Suprapubic skin (tissue), 4 donors: Measurements from ENCODE around the gene GRID2. TPM values are rescaled to one million over a fixed set of nuclear protein-coding genes. Genes with fewer than 3 reads are reported as not detected.

ENCODE experiments used
- DNase-seq, 2 donors: peaks; one replicate each; pipeline ENCODE4 v3.0.0-alpha.2; 2019; ENCODE audit warnings: low spot score in 2 of 2
- H3K27ac ChIP-seq: fragments of 200-600 bp; sonication (generic); one replicate; pipeline ENCODE4 v1.5.1; 2019
- H3K27me3 ChIP-seq: fragments of 200-600 bp; sonication (generic); one replicate; pipeline ENCODE4 v1.5.1; 2019
- H3K36me3 ChIP-seq: fragments of 200-600 bp; sonication (generic); one replicate; pipeline ENCODE4 v1.5.1; 2019
- H3K4me1 ChIP-seq: fragments of 200-600 bp; sonication (generic); one replicate; pipeline ENCODE4 v1.5.1; 2019
- H3K4me3 ChIP-seq: fragments of 200-600 bp; sonication (generic); one replicate; pipeline ENCODE4 v1.5.1; 2019; ENCODE audit warnings: mild to moderate bottlenecking
- H3K9me3 ChIP-seq: fragments of 200-600 bp; sonication (generic); one replicate; pipeline ENCODE4 v1.5.1; 2019
- EP300 ChIP-seq: sonication (generic); formaldehyde crosslinking; IDR thresholded peaks from one replicate; pipeline ENCODE4 v1.6.1; 2017; ENCODE audit warnings: antibody characterized with exemption
- POLR2A ChIP-seq, 2 donors: fragments of 450-650 bp; IDR thresholded peaks; one replicate each; pipeline ENCODE4 v1.6.1; 2017; ENCODE audit warnings: antibody characterized with exemption in 2 of 2, mild to moderate bottlenecking in 2 of 2, moderate library complexity in 2 of 2
- POLR2AphosphoS5 ChIP-seq, 3 donors: sonication (generic); formaldehyde crosslinking; IDR thresholded peaks; one replicate each; pipeline ENCODE4 v1.6.1; 2017; ENCODE audit warnings: antibody characterized with exemption in 3 of 3
- WGBS: methylation state at CpG from one replicate; pipeline ENCODE4 v1.1.5; 2018; 5-methylcytosine and 5-hydroxymethylcytosine counted together
- total RNA-seq, 4 donors: library from RNA; depleted of rRNA; stranded (reverse); fragments of >200 nt; gene quantifications; one replicate each; pipeline ENCODE4 v1.1.0, GENCODE V29; 2016
- TF ChIP-seq, protein P1 (sequence below), 2 donors: fragments of 200-600 bp in 1 of 2; fragments of 450-650 bp in 1 of 2; sonication (generic) in 1 of 2; IDR thresholded peaks; one replicate each; pipeline ENCODE4 v1.5.1; 2016 to 2019; ENCODE audit warnings: antibody characterized with exemption in 2 of 2, mild to moderate bottlenecking in 1 of 2, moderate library complexity in 1 of 2

Gene GRID2
- total RNA-seq, 4 donors from 2014 or later, result not detected

DNA sequence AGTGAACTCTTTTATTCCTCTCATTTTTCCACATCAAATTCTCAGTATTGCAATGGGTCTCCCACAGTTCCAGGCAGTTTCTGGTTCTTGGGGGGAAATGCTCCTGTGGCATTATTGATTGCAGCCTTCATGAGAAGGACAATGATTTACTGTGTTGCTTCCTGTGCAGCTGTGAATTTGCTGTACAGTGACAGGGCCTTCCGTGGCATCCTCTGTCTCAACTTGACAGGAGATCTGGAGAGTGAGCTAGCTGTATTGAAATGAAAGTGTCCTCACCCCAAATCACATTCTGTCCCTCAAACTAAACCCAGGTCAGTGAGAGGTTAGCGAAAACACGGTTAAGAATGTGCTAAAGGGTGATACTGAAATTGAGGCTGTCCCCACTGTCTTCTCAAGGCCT lies 1447.6 kb downstream of the GRID2 start:
- H3K27me3 ChIP-seq, result no peaks in the 10 kb centered on the region
- TF ChIP-seq, protein P1, sequence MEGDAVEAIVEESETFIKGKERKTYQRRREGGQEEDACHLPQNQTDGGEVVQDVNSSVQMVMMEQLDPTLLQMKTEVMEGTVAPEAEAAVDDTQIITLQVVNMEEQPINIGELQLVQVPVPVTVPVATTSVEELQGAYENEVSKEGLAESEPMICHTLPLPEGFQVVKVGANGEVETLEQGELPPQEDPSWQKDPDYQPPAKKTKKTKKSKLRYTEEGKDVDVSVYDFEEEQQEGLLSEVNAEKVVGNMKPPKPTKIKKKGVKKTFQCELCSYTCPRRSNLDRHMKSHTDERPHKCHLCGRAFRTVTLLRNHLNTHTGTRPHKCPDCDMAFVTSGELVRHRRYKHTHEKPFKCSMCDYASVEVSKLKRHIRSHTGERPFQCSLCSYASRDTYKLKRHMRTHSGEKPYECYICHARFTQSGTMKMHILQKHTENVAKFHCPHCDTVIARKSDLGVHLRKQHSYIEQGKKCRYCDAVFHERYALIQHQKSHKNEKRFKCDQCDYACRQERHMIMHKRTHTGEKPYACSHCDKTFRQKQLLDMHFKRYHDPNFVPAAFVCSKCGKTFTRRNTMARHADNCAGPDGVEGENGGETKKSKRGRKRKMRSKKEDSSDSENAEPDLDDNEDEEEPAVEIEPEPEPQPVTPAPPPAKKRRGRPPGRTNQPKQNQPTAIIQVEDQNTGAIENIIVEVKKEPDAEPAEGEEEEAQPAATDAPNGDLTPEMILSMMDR (IDR thresholded peaks at IDR 0.05), result no peak
- TF ChIP-seq POLR2A (IDR thresholded peaks at IDR 0.05), result no peak
- TF ChIP-seq EP300, result no peak
- TF ChIP-seq POLR2AphosphoS5 (IDR thresholded peaks at IDR 0.05), result no peak
- H3K36me3 ChIP-seq, result no peaks in the 10 kb centered on the region
- no peak overlapping the region for H3K27ac ChIP-seq
- WGBS, result 82% methylated on average over 3 of the region's 3 CpGs
- DNase-seq, result no peak
- no peaks in the 10 kb centered on the region for H3K9me3 ChIP-seq
- peaks cover 7% of the 10 kb centered on the region for H3K4me1 ChIP-seq
- H3K4me3 ChIP-seq, result no peak overlapping the region

DNA sequence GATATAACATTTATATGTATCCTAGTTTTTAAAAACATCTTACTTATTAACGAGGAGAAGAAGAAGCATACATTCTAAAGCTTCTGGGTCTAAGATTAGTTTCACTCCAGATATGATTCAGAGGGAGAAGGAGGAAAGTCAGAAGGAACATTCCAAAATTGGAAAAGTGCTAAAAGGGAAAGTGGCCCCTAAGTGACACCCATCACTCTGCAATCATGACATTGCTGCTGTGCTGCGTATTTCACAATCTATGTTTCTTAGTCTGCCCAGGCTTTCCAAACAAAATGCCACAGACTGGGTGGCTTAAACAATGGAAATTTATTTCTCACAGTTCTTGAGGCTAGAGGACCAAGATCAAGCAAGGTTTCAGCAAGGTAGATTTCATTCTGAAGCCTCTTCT lies 1452.3 kb downstream of the GRID2 start:
- Histone ChIP-seq H3K4me3 (no peak overlapping the region), H3K36me3 (no peaks in the 10 kb centered on the region), H3K4me1 (no peaks in the 10 kb centered on the region), H3K9me3 (no peaks in the 10 kb centered on the region), H3K27ac (no peak overlapping the region), H3K27me3 (no peaks in the 10 kb centered on the region)
- DNase-seq, result no peak
- TF ChIP-seq, protein P1 (IDR thresholded peaks at IDR 0.05), result no peak
- TF ChIP-seq POLR2AphosphoS5 (IDR thresholded peaks at IDR 0.05), result no peak
- no peak for TF ChIP-seq EP300
- no peak for TF ChIP-seq POLR2A (IDR thresholded peaks at IDR 0.05)
- 84% methylated on average over 2 of the region's 2 CpGs for WGBS

DNA sequence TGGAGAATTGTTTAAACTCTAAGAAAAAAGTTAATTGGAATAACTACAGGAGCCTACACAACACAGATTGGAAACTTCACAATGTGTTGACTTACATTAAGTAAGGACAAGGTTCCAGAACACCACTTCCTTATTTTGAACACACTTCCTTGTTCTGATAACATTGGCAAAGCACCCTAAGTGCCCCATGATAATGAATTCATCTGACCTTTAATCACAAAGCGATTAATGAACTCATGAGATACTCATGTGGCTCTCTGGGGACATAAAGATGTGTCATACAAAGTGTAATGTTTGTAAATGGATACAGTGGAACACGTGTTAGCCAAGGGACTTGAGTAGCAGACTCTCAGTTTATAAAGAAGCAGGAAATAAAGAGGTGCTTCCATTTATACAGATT lies 1455.7 kb downstream of the GRID2 start:
- no peaks in the 10 kb centered on the region for H3K36me3 ChIP-seq
- no peaks in the 10 kb centered on the region for H3K27me3 ChIP-seq
- no peak for DNase-seq
- no peak overlapping the region for H3K4me3 ChIP-seq
- no peak for TF ChIP-seq POLR2AphosphoS5 (IDR thresholded peaks at IDR 0.05)
- TF ChIP-seq EP300, result no peak
- TF ChIP-seq, protein P1 (IDR thresholded peaks at IDR 0.05), result no peak
- no peak for TF ChIP-seq POLR2A (IDR thresholded peaks at IDR 0.05)
- no peaks in the 10 kb centered on the region for H3K4me1 ChIP-seq
- H3K27ac ChIP-seq, result no peak overlapping the region
- 50% methylated on average over 2 of the region's 2 CpGs for WGBS
- no peaks in the 10 kb centered on the region for H3K9me3 ChIP-seq

DNA sequence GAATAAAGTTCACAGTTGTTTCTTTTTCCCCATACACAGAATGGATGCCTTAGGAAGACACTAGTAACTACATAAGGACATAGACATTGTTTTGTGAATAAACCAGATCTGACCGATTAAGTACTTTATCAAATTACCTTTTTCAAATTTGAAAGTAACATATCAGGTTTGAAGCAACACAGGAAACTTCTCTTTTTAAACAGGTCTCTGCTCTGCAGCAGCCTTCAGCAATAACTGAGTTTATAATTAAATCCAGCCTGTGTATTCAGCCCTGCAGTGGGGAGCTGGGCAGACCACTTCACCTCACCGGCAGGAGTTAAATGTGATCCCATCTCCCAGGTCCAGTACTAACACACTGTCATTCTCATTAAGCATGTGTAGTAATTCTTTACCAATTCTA lies 1456.5 kb downstream of the GRID2 start:
- no peaks in the 10 kb centered on the region for H3K36me3 ChIP-seq
- no peak for TF ChIP-seq POLR2A (IDR thresholded peaks at IDR 0.05)
- TF ChIP-seq, protein P1 (IDR thresholded peaks at IDR 0.05), result no peak
- no peak for TF ChIP-seq EP300
- no peak for TF ChIP-seq POLR2AphosphoS5 (IDR thresholded peaks at IDR 0.05)
- WGBS, result 77% methylated on average over 2 of the region's 2 CpGs
- no peak for DNase-seq
- no peaks in the 10 kb centered on the region for H3K27me3 ChIP-seq
- no peaks in the 10 kb centered on the region for H3K4me1 ChIP-seq
- no peaks in the 10 kb centered on the region for H3K9me3 ChIP-seq
- no peak overlapping the region for H3K27ac ChIP-seq
- H3K4me3 ChIP-seq, result no peak overlapping the region

DNA sequence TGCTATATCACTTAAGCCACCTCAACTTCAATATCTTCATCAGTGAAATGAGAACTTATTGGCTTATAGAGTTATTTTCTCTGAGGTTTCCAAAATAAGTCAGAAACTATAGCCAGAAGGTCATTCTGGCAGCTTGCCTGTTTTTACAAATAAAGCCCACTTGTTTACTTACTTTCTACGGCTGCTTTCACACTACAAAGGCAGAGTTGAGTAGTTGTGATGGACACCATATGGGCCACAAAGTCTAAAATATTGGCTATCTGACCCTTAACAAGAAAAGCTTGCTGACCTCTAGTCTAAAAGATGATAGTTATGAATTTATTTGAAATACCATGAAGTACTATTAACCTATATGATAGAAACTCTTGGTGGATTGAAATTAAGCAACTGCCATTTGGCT lies 1457.5 kb downstream of the GRID2 start:
- H3K4me3 ChIP-seq, result no peak overlapping the region
- H3K27me3 ChIP-seq, result no peaks in the 10 kb centered on the region
- H3K4me1 ChIP-seq, result no peaks in the 10 kb centered on the region
- DNase-seq, result no peak
- no peaks in the 10 kb centered on the region for H3K36me3 ChIP-seq
- 63% methylated on average over 1 of the region's 1 CpG for WGBS
- no peak overlapping the region for H3K27ac ChIP-seq
- H3K9me3 ChIP-seq, result no peaks in the 10 kb centered on the region
- TF ChIP-seq POLR2A (IDR thresholded peaks at IDR 0.05) (no peak), EP300 (no peak), POLR2AphosphoS5 (IDR thresholded peaks at IDR 0.05) (no peak)
- TF ChIP-seq, protein P1 (IDR thresholded peaks at IDR 0.05), result no peak
